Activated CD4-positive, CD25-positive, alpha-beta regulatory T cell (primary cell): Measurements from ENCODE around the gene C1QTNF5.

Experiments used
- DNase-seq, 4 experiments: peaks; one replicate each; lab custom pipeline; 2025; lab: John Stamatoyannopoulos, UW

C1QTNF5 gene

GRCh38 chr11:119338318-119338890 lies 2.3 kb downstream of the C1QTNF5 start:
- DNase-seq, result peak; percentile 38 to 49 (median 42)

- DNase-seq, result no peak
These were observed 2.9 kb downstream of the C1QTNF5 start for GRCh38 chr11:119337581-119338317.

GRCh38 chr11:119336744-119337469 lies 3.8 kb downstream of the C1QTNF5 start:
- no peak for DNase-seq

- no peak for DNase-seq
These were observed 4.8 kb downstream of the C1QTNF5 start for GRCh38 chr11:119335655-119336543.

- no peak for DNase-seq
These were observed 5.5 kb downstream of the C1QTNF5 start for GRCh38 chr11:119335091-119335654.

GRCh38 chr11:119334174-119334930 lies 6.3 kb downstream of the C1QTNF5 start, which contains the start of gene RNF26:
RNF26 (plus strand) TSS chr11:119334527; CDS start chr11:119335123, 596 bp downstream.
- peak; percentile 82 to 85 (median 83) for DNase-seq

GRCh38 chr11:119332111-119332765 lies 8.4 kb downstream of the C1QTNF5 start:
- no peak for DNase-seq

- DNase-seq, result no peak
These were observed 10.4 kb downstream of the C1QTNF5 start for GRCh38 chr11:119330237-119330636.

GRCh38 chr11:119329320-119329719 lies 11.4 kb downstream of the C1QTNF5 start:
- no peak for DNase-seq

GRCh38 chr11:119324189-119324588 lies 16.5 kb downstream of the C1QTNF5 start:
- DNase-seq, result no peak

- peak; percentile 46 to 78 (median 61) for DNase-seq
These were observed 17.1 kb downstream of the C1QTNF5 start for GRCh38 chr11:119323532-119324033.

GRCh38 chr11:119322921-119323531 lies 17.7 kb downstream of the C1QTNF5 start:
- no peak for DNase-seq

GRCh38 chr11:119322360-119322739 lies 18.3 kb downstream of the C1QTNF5 start:
- no peak for DNase-seq

- DNase-seq, result no peak
These were observed 19.7 kb downstream of the C1QTNF5 start for GRCh38 chr11:119320776-119321524.

- DNase-seq, result no peak
These were observed 20.4 kb downstream of the C1QTNF5 start for GRCh38 chr11:119320240-119320775.

- no peak for DNase-seq
These were observed 20.9 kb downstream of the C1QTNF5 start for GRCh38 chr11:119319700-119320239.

GRCh38 chr11:119319136-119319699 lies 21.5 kb downstream of the C1QTNF5 start:
- DNase-seq, result no peak
